Astrocyte of the cerebellum (primary cell): ENCODE results near the gene DKC1.

Experiments used
- DNase-seq: peaks from one replicate; pipeline ENCODE4 v3.0.0-alpha.2; 2011; ENCODE audit warnings: low read depth
- H3K4me3 ChIP-seq: 2 replicates; pipeline ENCODE4 v1.5.1; 2011; ENCODE audit warnings: mild to moderate bottlenecking, low read depth, low read length, moderate library complexity
- in situ Hi-C: cut with HindIII; loops from 2 replicates; pipeline ENCODE4 v1.10.0; 2017; ENCODE audit warnings: low sequenced_read_pairs
- TF ChIP-seq, protein P1 (sequence below): IDR thresholded peaks from 2 replicates; pipeline ENCODE4 v1.5.1; 2012; ENCODE audit warnings: low read length, low read depth, moderate library complexity, mild to moderate bottlenecking; ENCODE audit errors: missing control alignments

DKC1 gene

GRCh38 chrX:154784149-154784995, 21.7 kb downstream of the DKC1 start:
- in situ Hi-C loops = no loop called here
- no peak overlapping the region for H3K4me3 ChIP-seq
- no peak for DNase-seq
- TF ChIP-seq, protein P1, sequence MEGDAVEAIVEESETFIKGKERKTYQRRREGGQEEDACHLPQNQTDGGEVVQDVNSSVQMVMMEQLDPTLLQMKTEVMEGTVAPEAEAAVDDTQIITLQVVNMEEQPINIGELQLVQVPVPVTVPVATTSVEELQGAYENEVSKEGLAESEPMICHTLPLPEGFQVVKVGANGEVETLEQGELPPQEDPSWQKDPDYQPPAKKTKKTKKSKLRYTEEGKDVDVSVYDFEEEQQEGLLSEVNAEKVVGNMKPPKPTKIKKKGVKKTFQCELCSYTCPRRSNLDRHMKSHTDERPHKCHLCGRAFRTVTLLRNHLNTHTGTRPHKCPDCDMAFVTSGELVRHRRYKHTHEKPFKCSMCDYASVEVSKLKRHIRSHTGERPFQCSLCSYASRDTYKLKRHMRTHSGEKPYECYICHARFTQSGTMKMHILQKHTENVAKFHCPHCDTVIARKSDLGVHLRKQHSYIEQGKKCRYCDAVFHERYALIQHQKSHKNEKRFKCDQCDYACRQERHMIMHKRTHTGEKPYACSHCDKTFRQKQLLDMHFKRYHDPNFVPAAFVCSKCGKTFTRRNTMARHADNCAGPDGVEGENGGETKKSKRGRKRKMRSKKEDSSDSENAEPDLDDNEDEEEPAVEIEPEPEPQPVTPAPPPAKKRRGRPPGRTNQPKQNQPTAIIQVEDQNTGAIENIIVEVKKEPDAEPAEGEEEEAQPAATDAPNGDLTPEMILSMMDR = no peak

GRCh38 chrX:154785716-154786115, 23.1 kb downstream of the DKC1 start:
- H3K4me3 ChIP-seq = no peak overlapping the region
- in situ Hi-C loops = no loop called here
- no peak for DNase-seq
- TF ChIP-seq, protein P1 = no peak

GRCh38 chrX:154791467-154791866, 28.8 kb downstream of the DKC1 start:
- TF ChIP-seq, protein P1 = no peak
- no peak overlapping the region for H3K4me3 ChIP-seq
- in situ Hi-C loops = no loop called here
- DNase-seq = no peak

DNA sequence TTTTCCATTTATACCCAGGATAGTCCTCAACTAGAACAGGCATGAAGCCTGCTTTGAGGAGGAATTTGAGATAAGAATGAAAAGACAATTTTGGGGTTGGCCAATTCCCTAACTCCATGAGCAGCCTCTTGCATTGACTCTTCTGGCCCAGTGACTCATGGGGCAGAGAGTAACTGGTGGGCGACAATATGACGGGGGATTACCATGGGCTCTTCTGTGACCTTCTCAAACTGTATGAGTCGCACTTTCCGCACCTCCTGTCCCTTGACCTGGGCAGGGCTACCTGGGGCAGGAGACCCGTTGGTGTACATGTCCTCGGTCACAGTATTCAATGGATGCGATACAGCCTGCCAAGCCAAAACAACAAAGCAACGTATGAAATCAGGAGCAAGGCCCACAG, 29.3 kb downstream of the DKC1 start:
- no peak for DNase-seq
- in situ Hi-C loops = no loop called here
- TF ChIP-seq, protein P1 = no peak
- H3K4me3 ChIP-seq = no peak overlapping the region

DNA sequence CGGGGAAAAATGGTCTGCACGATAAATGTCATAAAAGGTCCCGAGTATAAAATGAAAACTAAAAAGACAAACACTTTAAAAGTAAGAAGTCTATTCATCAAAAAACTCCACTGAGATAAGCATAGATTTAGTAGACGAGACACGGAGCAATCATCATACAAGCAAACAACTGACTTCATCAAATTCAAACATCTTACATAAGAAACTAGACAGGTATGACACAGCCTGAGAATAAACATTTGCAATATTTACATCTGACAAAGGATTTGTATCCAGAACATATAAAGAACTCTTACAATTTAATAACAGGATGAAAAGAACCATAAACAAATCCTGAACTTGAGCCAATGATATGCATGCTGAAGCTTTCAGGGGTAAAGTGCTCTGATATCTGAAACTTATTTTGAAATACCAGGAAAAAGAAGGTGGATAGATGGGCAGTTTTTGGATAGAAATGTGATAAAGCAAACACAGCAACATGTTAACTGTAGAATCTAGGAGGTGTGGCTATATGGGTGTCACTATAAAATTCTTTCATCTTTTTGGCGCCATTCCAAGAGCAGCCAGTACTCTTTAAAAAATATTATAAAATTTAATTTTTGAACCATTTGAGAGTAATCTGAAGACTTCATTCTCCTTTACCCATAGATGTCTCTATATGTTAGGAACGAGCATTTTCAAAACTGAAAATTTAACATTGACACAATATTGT, 30.6 kb downstream of the DKC1 start:
- in situ Hi-C loops = no loop called here

GRCh38 chrX:154795016-154795415, 32.4 kb downstream of the DKC1 start:
- no peak for DNase-seq
- TF ChIP-seq, protein P1 = no peak
- in situ Hi-C loops = no loop called here
- no peak overlapping the region for H3K4me3 ChIP-seq

More for the DNA sequence above, 30.6 kb downstream of the DKC1 start:
- TF ChIP-seq, protein P1 = no peak
- no peak overlapping the region for H3K4me3 ChIP-seq
- no peak for DNase-seq
